ENCODE data around the gene PRSS33. TPM values are rescaled to one million over a fixed set of nuclear protein-coding genes. Genes with fewer than 3 reads are reported as not detected.

Gene PRSS33
- total RNA-seq, 4 donors from 2014 or later, result not detected

DNA sequence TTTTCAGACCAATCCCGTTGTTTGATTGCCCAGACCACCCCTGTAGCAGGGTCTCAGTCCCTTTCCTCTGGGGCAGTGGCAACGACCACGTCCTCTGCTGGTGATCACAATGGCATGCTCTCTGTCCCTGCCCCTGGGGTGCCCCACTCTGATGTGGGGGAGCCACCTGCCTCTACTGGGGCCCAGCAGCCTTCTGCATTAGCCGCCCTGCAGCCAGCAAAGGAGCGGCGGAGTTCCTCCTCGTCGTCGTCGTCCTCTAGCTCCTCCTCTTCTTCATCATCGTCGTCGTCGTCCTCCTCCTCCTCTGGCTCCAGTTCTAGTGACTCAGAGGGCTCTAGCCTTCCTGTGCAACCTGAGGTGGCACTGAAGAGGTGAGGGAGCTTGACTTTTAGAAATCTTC lies 19.5 kb downstream of the PRSS33 start:
- TF ChIP-seq CTCF (IDR thresholded peaks at IDR 0.05; ENCODE audit: low read depth), result no peak

- TF ChIP-seq CTCF (IDR thresholded peaks at IDR 0.05; ENCODE audit: low read depth), result no peak
Observed at GRCh38 chr16:2767140-2767731, 20.1 kb downstream of the PRSS33 start.

- no peak for TF ChIP-seq CTCF (IDR thresholded peaks at IDR 0.05; ENCODE audit: low read depth)
Observed at GRCh38 chr16:2766430-2767139, 20.8 kb downstream of the PRSS33 start.

DNA sequence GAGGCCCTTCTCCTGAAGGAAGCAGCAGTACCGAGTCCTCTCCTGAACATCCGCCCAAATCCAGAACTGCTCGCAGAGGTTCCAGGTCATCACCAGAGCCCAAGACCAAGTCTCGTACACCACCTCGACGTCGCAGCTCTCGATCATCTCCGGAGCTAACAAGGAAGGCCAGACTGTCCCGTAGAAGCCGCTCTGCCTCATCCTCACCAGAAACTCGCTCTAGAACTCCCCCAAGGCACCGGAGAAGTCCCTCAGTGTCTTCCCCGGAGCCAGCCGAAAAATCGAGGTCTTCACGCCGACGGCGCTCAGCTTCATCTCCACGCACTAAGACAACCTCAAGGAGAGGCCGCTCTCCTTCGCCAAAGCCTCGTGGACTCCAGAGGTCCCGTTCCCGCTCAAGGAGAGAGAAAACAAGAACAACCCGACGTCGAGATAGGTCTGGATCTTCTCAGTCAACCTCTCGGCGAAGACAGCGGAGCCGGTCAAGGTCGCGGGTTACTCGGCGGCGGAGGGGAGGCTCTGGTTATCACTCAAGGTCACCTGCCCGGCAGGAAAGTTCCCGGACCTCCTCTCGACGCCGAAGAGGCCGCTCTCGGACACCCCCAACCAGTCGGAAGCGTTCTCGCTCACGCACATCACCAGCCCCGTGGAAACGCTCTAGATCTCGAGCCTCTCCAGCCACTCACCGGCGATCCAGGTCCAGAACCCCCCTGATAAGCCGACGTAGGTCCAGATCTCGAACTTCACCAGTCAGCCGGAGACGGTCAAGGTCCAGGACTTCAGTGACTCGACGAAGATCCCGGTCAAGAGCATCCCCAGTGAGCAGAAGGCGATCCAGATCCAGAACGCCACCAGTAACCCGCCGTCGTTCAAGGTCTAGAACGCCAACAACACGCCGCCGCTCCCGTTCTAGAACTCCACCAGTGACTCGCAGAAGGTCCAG lies 21.6 kb downstream of the PRSS33 start:
- no peak for TF ChIP-seq CTCF (IDR thresholded peaks at IDR 0.05; ENCODE audit: low read depth)

- TF ChIP-seq CTCF (IDR thresholded peaks at IDR 0.05; ENCODE audit: low read depth), result no peak
Observed at GRCh38 chr16:2764718-2765117, 22.6 kb downstream of the PRSS33 start.

GRCh38 chr16:2763173-2763572 lies 24.2 kb downstream of the PRSS33 start:
- no peak for TF ChIP-seq CTCF (IDR thresholded peaks at IDR 0.05; ENCODE audit: low read depth)

DNA sequence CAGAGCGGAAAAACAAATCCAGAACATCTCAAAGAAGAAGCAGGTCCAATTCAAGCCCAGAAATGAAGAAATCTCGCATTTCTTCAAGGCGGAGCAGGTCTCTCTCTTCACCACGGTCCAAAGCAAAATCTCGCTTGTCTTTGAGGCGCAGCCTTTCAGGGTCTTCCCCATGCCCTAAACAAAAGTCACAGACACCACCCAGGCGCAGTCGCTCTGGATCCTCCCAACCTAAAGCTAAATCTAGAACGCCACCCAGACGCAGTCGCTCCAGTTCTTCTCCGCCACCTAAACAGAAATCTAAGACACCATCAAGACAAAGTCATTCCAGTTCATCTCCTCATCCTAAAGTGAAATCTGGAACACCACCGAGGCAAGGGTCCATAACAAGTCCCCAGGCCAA lies 24.6 kb downstream of the PRSS33 start:
- no peak for TF ChIP-seq CTCF (IDR thresholded peaks at IDR 0.05; ENCODE audit: low read depth)

Measured in subcutaneous adipose tissue (tissue), 4 donors.